ENCODE data around the gene MIEF1. TPM values are rescaled to one million over a fixed set of nuclear protein-coding genes. Genes with fewer than 3 reads are reported as not detected.

MIEF1 gene
- polyA plus RNA-seq (2013, experiment 1 of 2; ENCODE audit: insufficient read length): 21.3 TPM
- 20.9 TPM for polyA plus RNA-seq (2013, experiment 2 of 2; ENCODE audit: insufficient read length)

DNA sequence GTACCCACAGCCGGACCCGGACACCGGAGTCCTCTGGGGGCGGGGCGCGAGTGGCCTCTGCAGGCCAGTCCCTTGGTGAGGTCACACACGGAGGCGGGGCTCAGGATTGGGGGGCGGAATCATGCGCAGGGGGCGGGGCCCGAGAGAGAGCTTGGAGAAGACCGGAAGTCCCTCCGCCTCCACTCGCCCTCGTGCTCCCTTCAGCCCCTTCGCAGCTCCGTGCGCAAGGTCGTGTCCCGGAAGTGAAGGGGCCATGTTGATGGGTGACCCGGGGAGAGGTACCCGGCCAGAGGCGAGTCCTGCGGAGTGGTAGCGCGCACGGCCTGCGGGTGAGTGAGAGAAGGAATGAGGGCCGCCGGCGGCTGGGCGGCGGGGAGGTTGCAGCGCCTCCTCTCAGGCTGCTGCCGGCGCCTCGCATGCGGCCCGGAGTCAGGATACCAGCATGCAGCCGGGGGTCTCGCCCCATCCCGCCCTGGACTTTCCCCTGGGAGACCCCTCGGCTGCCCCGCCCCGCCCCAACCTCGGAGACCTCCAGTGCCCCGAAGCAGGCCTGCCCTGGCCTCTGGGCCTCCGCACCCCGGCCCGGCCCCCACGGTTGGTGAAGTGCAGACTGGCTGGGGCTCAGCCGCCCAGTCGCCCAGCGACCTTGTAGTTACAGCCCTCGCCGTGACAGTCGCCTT is at the start of gene MIEF1:
MIEF1 (plus strand) TSS at position 182 of the 680 bp plus-strand sequence. CDS start 9,005 bp downstream, outside the sequence.
- DNase-seq: peak; percentile 95

DNA sequence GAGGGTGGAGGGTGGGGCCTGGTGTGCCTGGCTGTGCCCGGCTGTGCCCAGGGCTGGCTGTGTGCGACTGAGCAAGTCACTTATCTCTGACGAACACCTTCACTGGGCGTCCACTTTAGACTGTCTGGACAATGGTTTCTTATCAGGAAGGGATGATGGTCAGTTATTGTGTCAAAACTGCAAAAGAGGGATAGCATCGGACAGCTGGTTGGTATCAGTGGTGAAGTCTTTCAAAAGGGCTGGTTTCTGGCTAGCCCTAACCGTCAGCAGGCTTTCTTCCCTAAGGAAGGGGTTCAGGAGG is 49.4 kb upstream of the MIEF1 start:
- DNase-seq: no peak

DNA sequence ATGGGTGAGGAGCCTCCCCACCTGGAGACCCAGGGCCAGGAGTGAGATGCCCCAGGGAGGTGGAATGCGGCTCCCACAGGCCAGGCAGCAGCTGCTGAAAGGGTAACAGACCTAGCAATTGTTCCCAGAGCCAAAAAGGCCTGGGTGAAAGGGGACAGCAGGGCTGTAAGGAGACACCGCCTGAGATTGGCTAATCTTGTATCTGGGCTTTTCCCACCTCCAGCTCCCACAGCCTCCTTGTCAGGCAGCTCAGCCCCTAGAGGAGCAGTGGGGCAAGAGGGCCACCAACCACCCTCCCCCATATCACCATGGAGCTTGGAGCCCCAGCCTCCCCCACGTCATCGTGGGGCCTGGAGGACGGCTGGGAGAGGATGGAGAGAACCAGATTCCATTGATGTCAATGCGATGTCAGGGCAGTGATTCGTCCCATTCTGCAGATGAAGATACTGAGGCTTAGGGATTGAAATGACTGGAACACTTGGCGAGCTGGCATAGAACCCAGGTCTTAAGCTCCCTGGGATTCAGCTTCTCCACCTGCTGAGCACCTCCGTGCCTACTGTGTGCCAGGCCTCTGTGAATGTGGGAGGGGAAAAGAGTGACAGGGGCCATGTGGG is 48.2 kb upstream of the MIEF1 start:
- no peak for DNase-seq

DNA sequence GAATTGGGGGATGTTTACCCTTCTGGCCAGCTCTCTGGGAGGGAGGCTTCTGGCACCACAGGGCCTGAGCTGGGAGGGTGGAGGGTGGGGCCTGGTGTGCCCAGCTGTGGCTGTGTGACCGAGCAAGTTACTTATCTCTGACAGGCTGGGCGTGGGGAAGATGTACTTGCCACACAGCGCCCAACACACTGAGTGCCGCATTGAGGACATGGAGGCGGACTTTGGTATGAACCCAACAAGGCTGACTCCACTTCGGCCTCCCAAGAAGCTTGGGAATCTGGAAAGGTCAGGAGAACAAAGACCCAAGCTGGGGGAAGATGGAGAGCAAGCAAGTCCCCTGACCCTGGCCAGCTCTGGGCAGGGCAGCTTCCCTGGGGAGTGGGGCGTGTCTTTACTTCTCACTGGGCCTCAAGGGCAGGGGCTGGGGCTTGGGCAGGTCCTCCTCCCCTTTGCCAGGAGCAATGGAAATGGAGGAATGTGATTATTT is 47.7 kb upstream of the MIEF1 start:
- DNase-seq: no peak

DNA sequence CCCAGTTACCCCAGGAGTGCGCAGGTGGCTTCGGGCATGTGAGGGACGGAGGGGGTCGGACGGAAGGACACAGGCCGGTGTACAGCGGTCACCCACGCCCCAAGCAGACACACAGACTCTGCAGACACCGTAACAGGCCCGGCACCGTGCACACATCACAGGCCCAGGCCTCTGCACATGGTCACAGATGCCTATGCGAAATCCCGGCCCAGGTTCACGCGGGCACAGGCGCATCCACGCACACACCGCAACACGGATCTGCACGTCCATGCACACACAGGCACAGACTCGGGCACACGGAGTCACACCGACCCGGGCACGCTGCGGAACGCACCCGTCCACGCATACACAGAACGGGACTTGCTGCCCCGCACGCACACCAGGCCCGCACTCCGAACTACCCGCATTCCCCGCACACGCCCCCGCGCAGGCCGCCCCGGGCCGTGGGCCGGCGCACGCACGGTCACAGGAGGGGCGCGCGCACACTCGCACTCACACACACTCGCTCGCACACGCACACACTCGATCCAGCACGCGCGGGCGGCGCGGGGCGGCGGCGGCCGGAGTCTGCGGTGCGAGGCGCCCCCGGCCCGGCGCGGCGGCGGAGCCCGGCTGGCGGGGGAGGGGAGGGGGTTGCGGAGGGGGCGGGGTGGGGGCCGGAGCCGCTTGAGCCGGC is 45.4 kb upstream of the MIEF1 start, which contains the start of gene MGAT3:
MGAT3 (plus strand) TSS at position 491 of the 676 bp plus-strand sequence. CDS start 30,336 bp downstream, outside the sequence.
- no peak for DNase-seq

DNA sequence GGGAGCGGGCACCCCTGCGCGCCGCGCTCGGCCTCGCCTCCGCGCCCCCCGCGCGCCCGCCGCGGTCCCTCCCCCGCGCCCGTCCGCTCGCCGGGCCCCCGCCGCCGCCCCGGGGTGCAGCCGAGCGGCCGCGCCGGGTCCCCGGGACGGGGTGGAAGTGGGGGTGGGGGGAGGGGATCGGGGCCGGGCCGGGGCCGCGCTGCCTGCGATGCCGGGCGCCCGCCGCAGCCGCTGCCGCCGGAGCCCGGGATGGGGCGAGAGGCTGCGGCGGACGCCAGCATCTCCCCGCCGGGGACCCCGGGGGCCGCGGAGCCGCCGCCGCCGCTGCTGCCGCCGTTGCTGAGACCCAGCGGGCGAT is 44.9 kb upstream of the MIEF1 start:
- DNase-seq: no peak

DNA sequence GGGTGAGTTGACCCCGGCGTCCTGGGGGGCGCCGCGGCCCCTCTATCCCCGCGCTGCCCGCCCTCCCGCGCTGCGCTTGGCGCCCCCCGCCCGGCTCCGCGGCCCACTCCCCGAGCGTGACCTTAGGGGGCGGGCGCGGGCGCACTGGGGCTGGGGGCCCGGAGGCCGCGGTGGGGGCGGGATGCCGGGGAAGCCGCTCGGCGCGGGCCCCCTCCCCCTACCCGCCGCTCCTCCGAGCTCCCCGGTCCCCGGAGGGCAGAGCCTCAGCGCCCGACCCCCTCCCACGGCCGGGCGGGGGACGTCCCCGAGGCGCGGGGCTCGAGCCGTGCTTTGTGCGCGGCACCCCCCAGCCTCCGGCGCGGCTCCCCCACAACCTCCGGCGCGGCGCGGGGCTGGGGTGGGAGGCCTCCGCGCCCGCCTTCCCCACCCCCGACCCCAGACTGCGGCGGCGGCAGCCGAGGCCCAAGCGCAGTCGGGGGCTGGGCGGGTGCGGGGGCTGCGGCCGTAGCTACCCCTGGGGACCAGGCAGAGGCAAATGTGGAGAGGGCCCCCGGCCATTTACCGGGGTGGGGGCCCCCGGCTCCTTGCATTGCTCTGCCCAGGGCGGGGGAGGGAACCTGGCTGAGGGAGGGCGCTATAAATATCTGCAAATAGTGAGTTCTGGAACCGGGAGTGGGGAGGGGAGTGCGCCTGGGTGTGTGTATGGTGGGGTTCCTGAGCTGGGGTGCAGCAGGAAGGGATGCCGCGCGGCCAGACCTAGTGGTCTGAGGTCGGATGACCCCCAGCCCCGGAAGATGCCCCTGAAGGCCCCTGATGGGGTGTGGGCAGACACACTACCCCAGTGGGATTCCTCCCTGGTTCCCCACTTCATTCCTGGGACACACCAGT is 44.3 kb upstream of the MIEF1 start:
- no peak for DNase-seq

DNA sequence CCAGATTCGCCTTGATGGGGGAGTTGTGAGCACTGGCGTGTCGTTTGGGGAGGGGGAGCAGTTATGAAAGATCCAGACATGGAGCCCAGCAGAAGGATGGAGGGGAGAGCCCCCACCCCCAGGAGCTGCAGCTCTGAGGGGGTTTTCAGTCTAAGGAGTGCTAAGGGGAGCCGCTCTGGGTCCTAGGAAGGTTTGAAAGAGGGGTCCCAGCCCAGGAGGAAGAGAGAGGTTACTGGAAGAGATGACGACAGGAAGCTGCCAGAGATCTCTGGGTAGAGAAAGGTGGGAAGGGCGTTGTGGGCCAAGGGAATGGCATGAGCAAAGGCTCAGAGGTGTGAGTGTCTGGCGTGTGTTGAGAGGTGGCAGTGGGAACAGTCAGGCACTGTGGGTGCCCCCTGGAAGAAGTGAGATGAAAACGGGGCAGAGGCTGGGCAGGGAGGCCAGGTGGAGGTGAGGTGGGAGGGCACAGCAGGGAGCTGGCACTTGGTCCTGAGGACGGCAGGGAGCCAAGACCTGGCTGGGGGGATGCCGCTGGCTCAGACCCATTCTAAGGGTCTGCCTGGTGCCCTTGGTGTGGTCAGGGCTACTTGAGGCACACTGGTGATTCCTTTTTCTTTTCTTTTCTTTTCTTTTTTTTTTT is 43.5 kb upstream of the MIEF1 start:
- no peak for DNase-seq

DNA sequence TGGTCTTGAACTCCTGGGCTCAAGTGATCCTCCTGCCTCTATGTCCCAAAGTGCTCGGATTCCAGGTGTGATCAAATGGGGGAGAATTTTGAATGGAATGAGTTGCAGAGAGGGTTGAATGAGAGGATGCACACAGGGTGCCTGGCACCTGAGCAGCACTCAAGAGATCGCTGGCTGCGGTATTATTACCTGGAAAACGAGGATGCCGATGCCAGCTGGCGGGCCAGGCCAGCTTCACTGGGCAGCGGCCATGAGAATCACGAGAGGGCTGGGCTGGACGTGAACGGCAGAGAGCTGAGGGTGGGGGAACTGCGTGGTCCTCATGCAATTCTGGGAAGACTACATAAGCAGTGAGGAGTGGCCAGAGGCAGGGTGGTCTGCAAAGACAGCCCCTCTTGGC is 42.4 kb upstream of the MIEF1 start:
- DNase-seq: no peak

DNA sequence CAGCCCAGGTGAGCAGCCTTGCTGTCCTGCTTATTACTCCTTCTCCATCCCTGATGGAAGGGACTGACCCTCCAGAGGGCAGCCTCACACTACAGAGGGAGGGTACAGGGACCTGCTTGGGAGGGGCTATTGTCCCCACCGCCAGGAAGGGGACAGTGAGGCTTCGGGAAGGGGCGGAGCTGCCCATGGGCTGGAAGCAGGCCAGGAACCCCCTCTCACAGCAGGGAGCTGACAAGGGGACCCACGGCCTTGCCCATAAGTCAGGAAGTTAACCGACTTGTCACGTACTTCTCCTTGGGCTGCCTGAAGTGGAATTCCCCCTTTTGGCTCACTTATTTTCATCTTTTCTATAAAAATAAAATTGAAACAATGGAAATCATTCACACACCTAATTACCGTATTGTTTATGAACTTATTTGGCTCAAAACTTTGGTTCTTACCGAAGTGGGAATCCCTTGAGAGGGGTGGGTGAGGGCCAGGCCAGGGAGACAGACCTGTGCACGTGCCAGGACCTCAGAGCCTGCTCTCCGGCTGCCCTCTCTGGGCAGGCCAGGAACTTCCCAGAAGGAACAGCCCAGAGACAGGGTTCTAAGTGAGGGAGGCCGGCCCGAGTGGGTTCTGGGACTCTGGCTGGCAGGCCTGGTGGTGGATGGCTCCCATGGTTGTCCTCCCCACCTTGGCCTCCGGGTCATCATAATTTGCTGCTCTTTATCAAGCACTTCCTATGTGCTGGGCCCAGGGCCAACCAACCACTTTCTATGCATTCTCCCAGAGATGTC is 39.5 kb upstream of the MIEF1 start:
- DNase-seq: no peak

DNA sequence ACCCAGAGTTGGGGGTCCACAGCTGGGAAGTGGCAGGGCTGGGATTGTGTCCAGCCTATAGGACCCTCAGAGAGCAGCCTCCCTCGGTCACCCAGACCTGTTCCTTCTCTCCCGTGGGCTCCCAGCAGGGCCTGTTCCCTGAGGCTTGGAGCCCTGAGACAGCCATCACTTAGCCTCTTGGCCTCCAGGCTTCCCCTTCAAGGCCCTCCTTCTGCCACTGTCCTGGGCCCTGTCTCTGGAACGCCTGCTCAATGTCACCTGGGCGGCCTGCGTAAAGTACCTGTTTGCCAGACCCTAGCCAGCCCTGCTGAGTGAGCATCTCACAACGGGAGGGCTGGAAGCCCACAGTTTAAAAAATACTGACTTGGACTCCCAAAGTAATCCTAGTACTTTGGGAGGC is 38.8 kb upstream of the MIEF1 start:
- DNase-seq: no peak

DNA sequence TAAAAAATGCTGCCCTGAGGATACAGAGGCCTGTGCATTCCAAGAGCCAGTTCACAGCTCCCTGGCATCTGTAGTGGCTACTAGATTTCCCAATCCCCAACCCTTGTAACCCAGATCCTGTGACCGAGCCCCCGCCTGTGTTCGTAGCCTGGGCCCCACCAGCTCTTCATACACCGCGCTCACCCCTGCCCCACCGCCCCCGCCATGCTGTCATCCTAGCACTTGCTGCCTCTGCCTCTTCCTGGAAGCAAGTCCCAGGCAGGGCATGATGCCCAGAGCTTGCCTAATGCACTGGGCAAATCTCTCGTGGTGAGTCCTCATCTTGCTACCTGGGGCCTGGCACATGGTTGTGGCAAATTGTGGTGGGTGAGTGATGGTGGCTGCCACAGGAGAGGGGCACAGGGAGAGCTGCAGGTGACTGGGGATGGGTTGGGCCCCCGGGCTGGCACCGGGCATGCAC is 38.1 kb upstream of the MIEF1 start:
- no peak for DNase-seq

DNA sequence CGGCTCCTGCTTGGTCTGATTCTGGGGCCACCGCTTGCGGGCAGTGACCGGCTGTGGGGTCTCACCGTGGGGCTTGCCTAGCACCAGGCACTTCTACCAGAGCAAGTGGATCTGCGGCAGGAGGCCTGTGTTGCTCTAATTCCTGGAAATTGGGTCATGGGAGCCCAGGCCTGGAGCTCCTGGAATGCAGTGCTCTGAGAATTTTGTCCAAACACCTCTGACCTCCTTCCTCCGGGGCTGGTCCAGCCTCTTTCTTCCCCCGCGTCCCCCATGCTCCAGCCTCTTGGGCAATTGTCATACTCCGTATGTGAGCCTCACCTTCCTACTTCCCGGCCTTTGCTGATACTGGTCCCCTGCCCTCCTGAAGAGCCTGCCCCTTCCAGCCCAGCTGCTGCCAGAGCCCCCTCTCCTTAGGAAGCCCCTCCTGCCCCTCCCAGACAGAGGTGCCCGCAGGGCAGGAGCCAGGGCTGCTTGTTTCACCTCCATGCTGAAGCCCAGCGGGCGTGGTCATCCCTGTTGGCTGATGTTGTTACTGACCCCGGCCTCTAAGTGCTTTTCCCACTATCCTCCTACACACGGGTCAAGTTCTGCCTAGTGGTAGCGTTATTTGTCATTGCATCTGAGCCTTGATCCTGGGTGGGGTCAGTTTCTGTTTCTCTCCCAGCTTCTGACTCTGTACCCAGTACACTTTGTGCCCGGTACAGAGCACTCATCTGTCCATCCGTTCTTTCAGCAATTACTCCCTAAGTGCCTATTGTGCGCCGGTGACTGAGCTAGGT is 35.7 kb upstream of the MIEF1 start:
- no peak for DNase-seq

DNA sequence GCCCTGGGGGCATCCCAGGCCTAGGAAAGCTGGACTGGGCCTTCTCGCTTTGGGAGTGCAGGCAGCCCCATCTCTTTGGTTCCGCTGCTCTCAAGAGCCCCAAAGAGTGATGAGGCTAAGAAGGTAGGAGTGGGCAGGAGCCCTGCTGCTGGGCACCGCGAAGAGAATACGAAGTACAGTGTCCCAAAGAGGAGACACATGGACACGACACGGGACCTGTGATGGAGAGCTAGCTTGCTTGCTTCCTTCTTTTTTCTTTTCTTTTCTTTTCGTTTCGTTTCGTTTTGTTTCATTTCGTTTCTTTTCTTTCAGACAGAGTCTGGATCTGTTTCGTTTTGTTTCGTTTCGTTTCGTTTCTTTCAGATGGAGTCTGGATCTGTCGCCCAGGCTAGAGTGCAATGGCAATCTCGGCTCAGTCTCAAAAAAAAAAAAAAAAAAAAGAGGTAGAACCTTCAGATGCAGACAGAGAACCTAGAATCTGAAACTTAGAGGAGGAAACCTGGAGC is 34.6 kb upstream of the MIEF1 start:
- no peak for DNase-seq

DNA sequence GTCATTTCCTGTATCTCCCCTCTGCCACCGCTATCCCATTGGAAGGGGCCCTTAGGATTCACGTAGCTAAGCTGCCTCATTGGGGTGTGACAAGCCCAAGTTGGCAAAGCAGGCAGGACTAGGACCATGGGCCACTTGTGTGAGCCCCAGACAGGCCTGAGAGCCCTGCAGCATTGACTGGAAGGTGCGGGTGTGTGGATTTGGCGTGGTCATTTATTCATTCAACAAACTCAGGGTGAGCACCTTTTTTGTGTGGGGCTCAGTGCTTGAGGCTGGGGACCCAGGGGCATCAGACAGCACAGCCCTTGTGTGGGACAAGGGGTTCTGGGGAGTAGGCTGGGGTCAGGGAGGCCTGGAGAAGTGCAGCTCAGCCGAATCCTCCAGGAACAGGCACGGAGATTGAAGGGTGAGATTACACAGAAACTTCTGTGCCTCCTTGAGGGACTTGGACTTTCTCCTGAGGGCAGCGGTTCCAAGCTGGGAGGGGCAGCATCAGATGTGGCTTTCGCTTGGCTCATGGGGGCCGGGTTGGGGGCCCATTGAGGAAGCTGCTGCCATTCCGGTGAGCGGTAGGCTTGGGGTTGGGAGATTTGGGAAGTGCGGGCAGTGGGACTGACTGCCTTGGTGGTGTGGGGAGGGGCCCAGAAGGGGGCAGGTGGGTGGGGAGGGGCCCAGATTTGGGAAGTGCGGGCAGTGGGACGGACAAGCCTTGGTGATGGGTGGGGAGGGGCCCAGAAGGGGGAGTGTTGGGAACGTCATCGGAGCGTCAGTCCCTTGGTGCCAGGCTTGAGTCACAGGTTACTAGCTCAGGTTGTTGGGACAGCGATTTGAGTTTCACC is 33.4 kb upstream of the MIEF1 start:
- no peak for DNase-seq

DNA sequence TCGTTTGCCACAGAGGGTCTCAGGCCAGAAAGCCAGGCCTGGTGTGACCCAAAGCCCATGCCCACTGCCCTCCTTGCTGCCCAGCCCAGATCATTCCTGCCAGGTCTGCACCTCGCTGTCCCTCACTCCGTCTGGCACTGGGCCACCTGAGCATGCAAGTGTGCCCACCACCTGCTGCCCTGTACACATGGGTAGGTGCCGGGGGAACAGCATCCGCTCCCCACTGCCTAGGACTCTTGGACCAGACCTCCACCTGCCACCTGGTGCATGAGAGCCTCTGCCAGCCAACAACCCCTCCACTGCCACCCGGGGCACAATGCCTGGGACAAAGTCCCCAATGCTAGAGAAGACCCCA is 32.8 kb upstream of the MIEF1 start:
- DNase-seq: no peak

DNA sequence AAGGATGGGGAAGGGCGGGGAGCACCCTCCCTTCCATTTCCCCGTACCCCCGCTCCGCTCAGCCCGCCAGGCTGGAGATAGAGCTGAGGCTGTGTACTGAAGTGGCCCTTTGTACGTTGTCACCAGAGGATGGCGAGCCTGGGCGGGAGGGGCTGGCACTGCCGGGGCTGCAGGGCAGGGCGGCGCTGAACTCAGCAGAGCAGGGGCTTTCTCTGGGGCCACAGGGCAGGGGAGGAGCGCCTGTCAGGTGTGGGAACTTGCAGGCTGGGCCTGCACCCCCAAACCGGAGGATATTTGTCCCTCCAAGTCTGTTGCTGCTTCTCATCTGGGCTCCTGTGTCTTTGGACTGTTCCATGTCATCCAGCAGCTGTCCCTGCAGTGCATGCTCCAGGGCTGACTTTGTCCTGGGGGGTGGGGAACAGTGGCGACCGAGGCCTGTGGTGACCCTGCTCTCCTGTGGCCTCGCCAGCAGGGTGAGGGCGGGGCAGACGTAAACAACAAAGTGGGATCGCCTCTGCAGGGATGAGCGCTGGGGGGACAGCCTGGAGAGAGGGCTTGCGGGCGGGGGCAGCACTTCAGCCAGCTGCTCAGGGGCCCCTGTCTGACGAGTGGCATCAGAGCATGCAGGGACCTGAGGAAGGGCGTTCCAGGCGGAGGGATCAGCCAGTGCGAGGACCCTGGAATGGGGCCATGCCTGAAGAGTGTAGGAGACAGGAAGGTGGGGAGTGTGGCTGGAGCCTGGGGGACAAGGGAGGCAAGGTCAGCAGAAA is 32.2 kb upstream of the MIEF1 start:
- no peak for DNase-seq

DNA sequence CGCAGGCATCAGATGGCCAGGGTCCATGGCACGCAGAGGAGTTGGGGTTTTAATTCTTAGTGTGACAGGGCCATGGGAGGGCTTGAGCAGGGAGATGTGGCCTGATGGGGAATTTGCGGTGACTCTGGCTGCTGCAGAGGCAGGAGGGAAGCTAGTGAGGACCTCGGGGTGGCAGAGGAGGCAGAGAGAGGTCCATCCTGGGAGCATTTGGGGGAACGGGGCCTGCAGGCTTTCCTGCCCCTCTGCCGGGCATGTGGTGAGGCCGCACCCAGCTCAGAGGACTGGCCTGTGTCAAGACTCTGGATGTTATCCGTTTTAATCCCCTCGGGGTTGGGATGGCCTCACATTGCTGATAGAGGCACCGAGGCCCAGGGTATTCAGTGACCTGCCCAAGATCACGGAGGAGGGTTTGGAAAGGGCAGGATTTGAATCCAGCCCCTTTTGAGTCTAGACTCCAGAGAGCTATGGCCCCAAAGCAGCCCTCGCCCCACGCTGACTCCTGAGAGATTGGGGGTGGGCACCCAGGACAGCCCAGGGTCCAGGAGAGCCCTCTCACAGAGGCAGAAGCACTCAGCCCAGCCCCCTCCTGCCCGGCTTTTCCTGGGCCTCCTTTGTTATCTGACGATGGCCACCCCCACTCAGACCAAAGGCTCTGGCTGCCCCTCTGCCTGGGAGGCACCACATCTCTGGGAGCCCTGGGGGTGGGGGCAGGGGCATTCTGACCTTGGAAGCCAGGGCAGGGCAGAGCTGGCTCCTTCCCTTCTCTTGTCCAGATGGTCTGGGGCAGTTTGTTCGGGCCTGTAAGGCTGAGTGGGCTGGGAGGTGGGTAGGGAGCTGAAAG is 31.4 kb upstream of the MIEF1 start:
- DNase-seq: no peak

Measured in fibroblast of skin of abdomen (primary cell).